HG03196 (cell line): ENCODE data around the gene ETV6.
"Not testable (repeated sequence)": the region's sequence is repeated elsewhere in the genome, so short reads cannot be mapped to it uniquely, and the experiment has no call there.

Experiments used
- ATAC-seq: cut with Tn5 transposase; IDR thresholded peaks from one replicate; pipeline ENCODE4 v1.9.1; 2021; ENCODE audit not compliant: unreplicated experiment

ETV6 gene

GRCh38 chr12:11649413-11650285, at the start of gene ETV6:
ETV6 (plus strand) TSS chr12:11649674; CDS start chr12:11650128, 454 bp downstream.
- peak; percentile 40 for ATAC-seq

- ATAC-seq = no peak
Measured at GRCh38 chr12:11600199-11600598, 49.3 kb upstream of the ETV6 start.

- no peak for ATAC-seq
Measured at GRCh38 chr12:11601647-11602046, 47.8 kb upstream of the ETV6 start.

- no peak for ATAC-seq
Measured at GRCh38 chr12:11607313-11608081, 42.0 kb upstream of the ETV6 start.

- ATAC-seq = no peak
Measured at GRCh38 chr12:11609045-11609444, 40.4 kb upstream of the ETV6 start.

GRCh38 chr12:11615481-11615880, 34.0 kb upstream of the ETV6 start:
- no peak for ATAC-seq

- ATAC-seq = no peak
Measured at GRCh38 chr12:11618046-11618445, 31.4 kb upstream of the ETV6 start.

- no peak for ATAC-seq
Measured at GRCh38 chr12:11621797-11622423, 27.6 kb upstream of the ETV6 start.

GRCh38 chr12:11622876-11623281, 26.6 kb upstream of the ETV6 start:
- no peak for ATAC-seq

- ATAC-seq = no peak
Measured at GRCh38 chr12:11623382-11623781, 26.1 kb upstream of the ETV6 start.

- ATAC-seq = no peak
Measured at GRCh38 chr12:11624116-11624515, 25.4 kb upstream of the ETV6 start.

- not testable (repeated sequence) for ATAC-seq
Measured at GRCh38 chr12:11627709-11628108, 21.8 kb upstream of the ETV6 start.

GRCh38 chr12:11628353-11628752, 21.1 kb upstream of the ETV6 start:
- no peak for ATAC-seq

GRCh38 chr12:11630046-11630706, 19.3 kb upstream of the ETV6 start:
- ATAC-seq = no peak

GRCh38 chr12:11631288-11631687, 18.2 kb upstream of the ETV6 start:
- ATAC-seq = no peak

GRCh38 chr12:11631881-11632280, 17.6 kb upstream of the ETV6 start:
- ATAC-seq = not testable (repeated sequence)

- ATAC-seq = no peak
Measured at GRCh38 chr12:11633968-11634367, 15.5 kb upstream of the ETV6 start.

- ATAC-seq = no peak
Measured at GRCh38 chr12:11635341-11635740, 14.1 kb upstream of the ETV6 start.

- ATAC-seq = no peak
Measured at GRCh38 chr12:11638315-11638916, 11.1 kb upstream of the ETV6 start.

GRCh38 chr12:11639454-11639853, 10.0 kb upstream of the ETV6 start:
- ATAC-seq = no peak

GRCh38 chr12:11641522-11641921, 8.0 kb upstream of the ETV6 start:
- no peak for ATAC-seq
